Ovary (tissue), 3 donors: Measurements from ENCODE around the gene ROPN1B.

Experiments
- EP300 ChIP-seq: sonication (generic); formaldehyde crosslinking; IDR thresholded peaks from one replicate; pipeline ENCODE4 v1.6.1; 2017; ENCODE audit warnings: antibody characterized with exemption
- POLR2A ChIP-seq: fragments of 450-650 bp; IDR thresholded peaks from one replicate; pipeline ENCODE4 v1.6.1; 2017; ENCODE audit warnings: antibody characterized with exemption, mild to moderate bottlenecking, moderate library complexity
- TF ChIP-seq, protein P1 (sequence below), 3 donors: fragments of 450-650 bp in 2 of 3; fragments of 200-600 bp in 1 of 3; IDR thresholded peaks; one replicate each; pipeline versions ENCODE4 v1.5.1 to v1.8.0; 2016 to 2022; ENCODE audit warnings: antibody characterized with exemption in 3 of 3, mild to moderate bottlenecking in 1 of 3
- donor health status: DM: no; HTN: no; CAD: no.

- TF ChIP-seq, protein P1, sequence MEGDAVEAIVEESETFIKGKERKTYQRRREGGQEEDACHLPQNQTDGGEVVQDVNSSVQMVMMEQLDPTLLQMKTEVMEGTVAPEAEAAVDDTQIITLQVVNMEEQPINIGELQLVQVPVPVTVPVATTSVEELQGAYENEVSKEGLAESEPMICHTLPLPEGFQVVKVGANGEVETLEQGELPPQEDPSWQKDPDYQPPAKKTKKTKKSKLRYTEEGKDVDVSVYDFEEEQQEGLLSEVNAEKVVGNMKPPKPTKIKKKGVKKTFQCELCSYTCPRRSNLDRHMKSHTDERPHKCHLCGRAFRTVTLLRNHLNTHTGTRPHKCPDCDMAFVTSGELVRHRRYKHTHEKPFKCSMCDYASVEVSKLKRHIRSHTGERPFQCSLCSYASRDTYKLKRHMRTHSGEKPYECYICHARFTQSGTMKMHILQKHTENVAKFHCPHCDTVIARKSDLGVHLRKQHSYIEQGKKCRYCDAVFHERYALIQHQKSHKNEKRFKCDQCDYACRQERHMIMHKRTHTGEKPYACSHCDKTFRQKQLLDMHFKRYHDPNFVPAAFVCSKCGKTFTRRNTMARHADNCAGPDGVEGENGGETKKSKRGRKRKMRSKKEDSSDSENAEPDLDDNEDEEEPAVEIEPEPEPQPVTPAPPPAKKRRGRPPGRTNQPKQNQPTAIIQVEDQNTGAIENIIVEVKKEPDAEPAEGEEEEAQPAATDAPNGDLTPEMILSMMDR (IDR thresholded peaks at IDR 0.05): no peak
- TF ChIP-seq EP300 (no peak), POLR2A (no peak)
Measured at GRCh38 chr3:126025116-126025729, 56.2 kb downstream of the ROPN1B start.
